DOHH2 (cell line): Measurements from ENCODE around the gene TGFBRAP1.

Experiments used
- H3F3A ChIP-seq: fragments of 200-600 bp; sonication (generic), shearing (Covaris generic); 2 replicates; pipeline ENCODE4 v1.6.0; 2016; ENCODE audit warnings: antibody characterized with exemption, mild to moderate bottlenecking; ENCODE audit not compliant: control insufficient read depth, insufficient read depth
- H3K27ac ChIP-seq: fragments of 200-600 bp; sonication (generic); 2 replicates; pipeline ENCODE4 v1.5.1; 2014; ENCODE audit warnings: low read depth, mild to moderate bottlenecking, low read length, moderate library complexity
- H3K27me3 ChIP-seq: fragments of 200-600 bp; sonication (generic); 2 replicates; pipeline ENCODE4 v1.6.1; 2014; ENCODE audit warnings: mild to moderate bottlenecking, low read length, mixed read lengths; ENCODE audit not compliant: control insufficient read depth
- H3K36me3 ChIP-seq: fragments of 200-600 bp; sonication (generic); 2 replicates; pipeline ENCODE4 v1.6.1; 2014; ENCODE audit warnings: mild to moderate bottlenecking, low read length, moderate library complexity, mixed read lengths; ENCODE audit not compliant: control insufficient read depth
- H3K4me1 ChIP-seq: fragments of 200-600 bp; sonication (generic); 2 replicates; pipeline ENCODE4 v1.6.1; 2014; ENCODE audit warnings: mild to moderate bottlenecking, low read length, mixed read lengths; ENCODE audit not compliant: control insufficient read depth
- H3K4me2 ChIP-seq: fragments of 200-600 bp; sonication (generic); 2 replicates; pipeline ENCODE4 v1.6.0; 2014; ENCODE audit warnings: mild to moderate bottlenecking, low read length, moderate library complexity
- H3K4me3 ChIP-seq: fragments of 200-600 bp; sonication (generic); 2 replicates; pipeline ENCODE4 v1.5.1; 2014; ENCODE audit warnings: mild to moderate bottlenecking, low read length, mixed read lengths
- H3K79me2 ChIP-seq: fragments of 200-600 bp; sonication (generic); 2 replicates; pipeline ENCODE4 v1.6.1; 2014; ENCODE audit warnings: mild to moderate bottlenecking, low read length, mixed read lengths; ENCODE audit not compliant: control insufficient read depth
- H3K9me2 ChIP-seq: fragments of 200-600 bp; sonication (generic); replicated peaks from 2 replicates; pipeline ENCODE4 v1.6.1; 2014; ENCODE audit warnings: mild to moderate bottlenecking, low read length, mixed read lengths; ENCODE audit not compliant: control insufficient read depth
- H3K9me3 ChIP-seq: fragments of 200-600 bp; sonication (generic); 2 replicates; pipeline ENCODE4 v1.6.1; 2014; ENCODE audit warnings: antibody characterized with exemption, low read length, mixed read lengths; ENCODE audit not compliant: control insufficient read depth, insufficient read depth
- H4K20me1 ChIP-seq: fragments of 200-600 bp; sonication (generic); 2 replicates; pipeline ENCODE4 v1.6.0; 2014; ENCODE audit warnings: low read depth, mild to moderate bottlenecking, antibody characterized with exemption, low read length, moderate library complexity; ENCODE audit not compliant: control insufficient read depth, insufficient read depth
- EZH2phosphoT487 ChIP-seq: fragments of 200-600 bp; sonication (generic); IDR thresholded peaks from 2 replicates; pipeline ENCODE4 v1.6.1; 2017; ENCODE audit warnings: borderline replicate concordance, mild to moderate bottlenecking, antibody characterized with exemption, low read length, moderate library complexity, mixed read lengths
- TF ChIP-seq, protein P1 (sequence below): fragments of 200-600 bp; sonication (generic); IDR thresholded peaks from one replicate; pipeline ENCODE4 v1.5.1; 2014; ENCODE audit warnings: antibody characterized with exemption, mild to moderate bottlenecking, low read depth, low read length; ENCODE audit not compliant: poor library complexity, severe bottlenecking

TGFBRAP1 gene

DNA sequence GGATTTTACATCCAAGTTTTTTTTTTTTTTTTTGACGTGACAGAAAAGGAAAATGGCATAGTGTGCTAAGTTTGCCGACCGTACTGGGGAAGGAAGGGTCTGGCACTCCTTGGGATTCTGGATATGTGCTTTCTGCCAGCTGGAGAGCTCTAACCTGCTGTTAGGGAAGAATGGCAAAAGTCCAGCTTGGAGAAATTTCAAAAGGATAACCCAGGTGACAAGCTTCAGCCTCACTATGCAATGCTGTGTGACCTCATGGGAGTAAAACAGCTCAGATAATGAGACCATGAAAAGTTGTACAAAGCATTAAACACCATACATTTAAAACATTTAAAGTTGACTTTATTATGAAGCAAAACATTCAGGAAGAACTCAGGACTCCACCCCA is 98.3 kb downstream of the TGFBRAP1 start:
- H3K4me3 ChIP-seq, result no peak overlapping the region
- H3K27ac ChIP-seq, result no peak overlapping the region
- H3K4me2 ChIP-seq, result no peak overlapping the region
- H3K36me3 ChIP-seq, result no peaks in the 10 kb centered on the region
- no peaks in the 10 kb centered on the region for H3K79me2 ChIP-seq
- H3K27me3 ChIP-seq, result peaks cover 5% of the 10 kb centered on the region; the same call in 1 of the 2 replicates
- H3F3A ChIP-seq, result no peaks in the 10 kb centered on the region
- TF ChIP-seq, protein P1, sequence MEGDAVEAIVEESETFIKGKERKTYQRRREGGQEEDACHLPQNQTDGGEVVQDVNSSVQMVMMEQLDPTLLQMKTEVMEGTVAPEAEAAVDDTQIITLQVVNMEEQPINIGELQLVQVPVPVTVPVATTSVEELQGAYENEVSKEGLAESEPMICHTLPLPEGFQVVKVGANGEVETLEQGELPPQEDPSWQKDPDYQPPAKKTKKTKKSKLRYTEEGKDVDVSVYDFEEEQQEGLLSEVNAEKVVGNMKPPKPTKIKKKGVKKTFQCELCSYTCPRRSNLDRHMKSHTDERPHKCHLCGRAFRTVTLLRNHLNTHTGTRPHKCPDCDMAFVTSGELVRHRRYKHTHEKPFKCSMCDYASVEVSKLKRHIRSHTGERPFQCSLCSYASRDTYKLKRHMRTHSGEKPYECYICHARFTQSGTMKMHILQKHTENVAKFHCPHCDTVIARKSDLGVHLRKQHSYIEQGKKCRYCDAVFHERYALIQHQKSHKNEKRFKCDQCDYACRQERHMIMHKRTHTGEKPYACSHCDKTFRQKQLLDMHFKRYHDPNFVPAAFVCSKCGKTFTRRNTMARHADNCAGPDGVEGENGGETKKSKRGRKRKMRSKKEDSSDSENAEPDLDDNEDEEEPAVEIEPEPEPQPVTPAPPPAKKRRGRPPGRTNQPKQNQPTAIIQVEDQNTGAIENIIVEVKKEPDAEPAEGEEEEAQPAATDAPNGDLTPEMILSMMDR, result no peak
- no peak for TF ChIP-seq EZH2phosphoT487
- H3K4me1 ChIP-seq, result peaks cover 7% of the 10 kb centered on the region
- H3K9me3 ChIP-seq, result no peaks in the 10 kb centered on the region
- H4K20me1 ChIP-seq, result no peaks in the 10 kb centered on the region
- H3K9me2 ChIP-seq, result no peaks in the 10 kb centered on the region

GRCh38 chr2:105224444-105224843 is 105.1 kb downstream of the TGFBRAP1 start:
- Histone ChIP-seq H3K36me3 (no peaks in the 10 kb centered on the region), H3K79me2 (no peaks in the 10 kb centered on the region), H3K27me3 (peaks cover 3% of the 10 kb centered on the region; the same call in 1 of the 2 replicates), H3K4me3 (no peak overlapping the region), H4K20me1 (no peaks in the 10 kb centered on the region), H3F3A (no peaks in the 10 kb centered on the region), H3K9me3 (no peaks in the 10 kb centered on the region), H3K27ac (no peak overlapping the region), H3K9me2 (no peaks in the 10 kb centered on the region), H3K4me2 (no peak overlapping the region), H3K4me1 (no peaks in the 10 kb centered on the region; the same call in none of the 2 replicates)
- TF ChIP-seq, protein P1, result no peak
- no peak for TF ChIP-seq EZH2phosphoT487

DNA sequence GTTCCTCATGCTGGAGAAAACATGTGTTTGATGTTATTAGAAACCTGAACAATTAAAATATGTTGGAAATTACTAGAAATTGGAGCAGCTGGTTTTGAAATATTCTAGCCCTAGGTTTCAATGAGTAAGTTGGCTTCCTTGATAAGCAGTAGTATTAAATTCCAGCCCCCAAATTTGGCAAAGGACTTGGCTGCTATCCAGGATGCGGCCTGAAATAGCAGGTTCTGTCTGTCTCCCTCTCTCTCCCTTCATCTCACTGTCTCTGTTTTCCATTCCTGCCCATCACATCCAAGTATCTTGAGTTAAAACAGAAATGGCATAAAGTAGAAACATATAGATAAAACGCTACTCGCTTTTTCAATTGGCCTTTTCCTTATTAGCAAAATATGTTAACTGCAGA is 108.9 kb downstream of the TGFBRAP1 start:
- H3K4me1 ChIP-seq, result no peaks in the 10 kb centered on the region
- no peaks in the 10 kb centered on the region for H3F3A ChIP-seq
- no peak for TF ChIP-seq EZH2phosphoT487
- TF ChIP-seq, protein P1, result no peak
- no peak overlapping the region for H3K4me2 ChIP-seq
- no peaks in the 10 kb centered on the region for H3K27me3 ChIP-seq
- no peaks in the 10 kb centered on the region for H4K20me1 ChIP-seq
- H3K4me3 ChIP-seq, result no peak overlapping the region
- no peak overlapping the region for H3K27ac ChIP-seq
- no peaks in the 10 kb centered on the region for H3K36me3 ChIP-seq
- H3K79me2 ChIP-seq, result no peaks in the 10 kb centered on the region
- no peaks in the 10 kb centered on the region for H3K9me2 ChIP-seq
- H3K9me3 ChIP-seq, result no peaks in the 10 kb centered on the region
